K562 (cell line): Measurements from ENCODE around the gene LRCH1. TPM values are rescaled to one million over a fixed set of nuclear protein-coding genes. Genes with fewer than 3 reads are reported as not detected.
"Not testable (repeated sequence)": the region's sequence is repeated elsewhere in the genome, so short reads cannot be mapped to it uniquely, and the experiment has no call there.

ENCODE experiments used
- ATAC-seq: fragments of 200-7000 bp; cut with Tn5 transposase; 3 replicates; pipeline ENCODE4 v1.9.1; 2020; ENCODE audit warnings: moderate library complexity
- BruUV-seq: library from RNA; stranded (reverse); fragments of 400-500 nt; replicated peaks from 2 replicates; lab custom pipeline; 2021; lab: Mats Ljungman, UMichigan
- CTCF ChIA-PET: fragments of 300-600 bp; formaldehyde crosslinking; extraction: SDS; loops from one replicate; lab custom pipeline; 2021; ENCODE audit warnings: low intra/inter-chr PET ratio; lab: Yijun Ruan, JAX
- POLR2A ChIA-PET: fragments of 300-600, 350-650 bp; sonication (Branson Sonifier 250); formaldehyde crosslinking; extraction: SDS; loops from one replicate; lab custom pipeline; 2021; ENCODE audit warnings: antibody characterized with exemption, inconsistent platforms; lab: Yijun Ruan, JAX
- DNase-seq, 4 experiments: peaks; one replicate each; pipeline versions ENCODE4 v3.0.0 to v3.0.0-alpha.2; 2011 to 2018; ENCODE audit warnings: low spot score in 3 of 4, mixed read lengths in 3 of 4; ENCODE audit errors: extremely low read depth in 1 of 4
- FAIRE-seq: peaks from 2 replicates; lab custom pipeline; 2011; peaks lifted over from hg19 to GRCh38; lab: Jason Lieb, UNC
- H2AFZ ChIP-seq: 2 replicates; pipeline ENCODE4 v1.6.0; 2011; ENCODE audit warnings: low read depth, low read length, control low read depth, inconsistent platforms
- H3K27ac ChIP-seq: fragments of 200-600 bp; 3 replicates; pipeline ENCODE4 v1.8.0; 2011; ENCODE audit warnings: low read depth, mild to moderate bottlenecking, control low read depth, inconsistent platforms, low read length, moderate library complexity, mixed read lengths; ENCODE audit errors: extremely low read depth
- H3K27me3 ChIP-seq, 2 experiments: fragments of 300-600 bp in 1 of 2; 2 replicates in 1 of 2; 3 replicates in 1 of 2; pipeline versions ENCODE4 v1.6.0 to v1.8.0; 2011; ENCODE audit warnings: inconsistent platforms in 2 of 2, low read length in 2 of 2, mild to moderate bottlenecking in 1 of 2, mixed read lengths in 1 of 2, moderate library complexity in 1 of 2; ENCODE audit not compliant: control insufficient read depth in 2 of 2, insufficient read depth in 2 of 2
- H3K36me3 ChIP-seq: fragments of 300-600 bp; 3 replicates; pipeline ENCODE4 v1.8.0; 2011; ENCODE audit warnings: mild to moderate bottlenecking, low read length, inconsistent platforms; ENCODE audit not compliant: control insufficient read depth, insufficient read depth
- H3K4me1 ChIP-seq, 2 experiments: fragments of 200-600 bp in 1 of 2; replicated peaks in 1 of 2; 2 replicates in 1 of 2; 3 replicates in 1 of 2; pipeline versions ENCODE4 v1.5.1 to v1.8.0; 2011; ENCODE audit warnings: inconsistent platforms in 2 of 2, low read length in 2 of 2, mild to moderate bottlenecking in 1 of 2, mixed read lengths in 1 of 2, moderate library complexity in 1 of 2; ENCODE audit not compliant: control insufficient read depth in 2 of 2, insufficient read depth in 2 of 2
- H3K4me2 ChIP-seq: 2 replicates; pipeline ENCODE4 v1.6.1; 2011; ENCODE audit warnings: low read length, control low read depth, inconsistent platforms, mixed read lengths; ENCODE audit not compliant: insufficient read depth
- H3K4me3 ChIP-seq: fragments of 200-600 bp; sonication (generic), shearing (Covaris generic); 2 replicates; pipeline ENCODE4 v1.5.1; 2016; ENCODE audit warnings: control low read depth, inconsistent platforms
- H3K79me2 ChIP-seq: fragments of 200-600 bp; 3 replicates; pipeline ENCODE4 v1.8.0; 2011; ENCODE audit warnings: low read length, inconsistent platforms; ENCODE audit not compliant: control insufficient read depth, insufficient read depth
- H3K9ac ChIP-seq, 2 experiments: 2 replicates each; pipeline versions ENCODE4 v1.6.0 to v1.6.1; 2011; ENCODE audit warnings: low read depth in 2 of 2, low read length in 2 of 2, control low read depth in 1 of 2, inconsistent platforms in 1 of 2, mild to moderate bottlenecking in 1 of 2, mixed read lengths in 1 of 2; ENCODE audit not compliant: insufficient read depth in 1 of 2
- H3K9me1 ChIP-seq: one replicate; pipeline ENCODE4 v1.6.0; 2011; ENCODE audit warnings: inconsistent platforms, mild to moderate bottlenecking, low read length, moderate library complexity; ENCODE audit not compliant: control insufficient read depth, insufficient read depth
- H3K9me3 ChIP-seq: replicated peaks from 2 replicates; pipeline ENCODE4 v1.5.1; 2011; ENCODE audit warnings: low read depth, low read length, inconsistent platforms; ENCODE audit not compliant: control insufficient read depth, insufficient read depth
- H4K20me1 ChIP-seq: replicated peaks from 2 replicates; pipeline ENCODE4 v1.6.1; 2011; ENCODE audit warnings: low read length, inconsistent platforms, mixed read lengths; ENCODE audit not compliant: control insufficient read depth, insufficient read depth
- CREB1 ChIP-seq, 2 experiments: sonication (generic) in 1 of 2; formaldehyde crosslinking in 1 of 2; IDR thresholded peaks; 2 replicates each; pipeline versions ENCODE4 v1.6.1 to v1.8.0; 2012 to 2022; ENCODE audit warnings: inconsistent platforms in 1 of 2, mild to moderate bottlenecking in 1 of 2, missing genetic modification reagents in 1 of 2, moderate library complexity in 1 of 2
- LCOR ChIP-seq: sonication (generic); formaldehyde crosslinking; IDR thresholded peaks from 2 replicates; pipeline ENCODE4 v1.8.0; 2022; ENCODE audit warnings: mild to moderate bottlenecking, missing genetic modification reagents
- RBM25 ChIP-seq: fragments of 200-400 bp; formaldehyde crosslinking; IDR thresholded peaks from 2 replicates; pipeline ENCODE4 v1.6.1; 2018; ENCODE audit warnings: low read length, low read depth, moderate library complexity; ENCODE audit not compliant: severe bottlenecking
- TAL1 ChIP-seq: fragments of 450-650 bp; IDR thresholded peaks from 2 replicates; pipeline ENCODE4 v1.6.1; 2016; ENCODE audit warnings: mild to moderate bottlenecking
- ZNF146 ChIP-seq: IDR thresholded peaks from one replicate; pipeline ENCODE4 v1.6.1; 2018; ENCODE audit warnings: missing compliant biosample characterization; ENCODE audit not compliant: unreplicated experiment
- WGBS: fragments of 100-300 bp; shearing (Covaris generic); methylation state at CpG from one replicate; pipeline ENCODE4 v1.1.6; 2016; ENCODE audit warnings: low coverage, mixed read lengths; ENCODE audit not compliant: insufficient coverage; ENCODE audit errors: missing lambda C conversion rate; 5-methylcytosine and 5-hydroxymethylcytosine counted together
- in situ Hi-C: fragments of 300-500 bp; cut with MboI; formaldehyde crosslinking; loops from 4 replicates; pipeline ENCODE4 v1.15.0; 2018; ENCODE audit warnings: inconsistent platforms, mixed read lengths
- intact Hi-C: fragments of 100-400 bp; cut with micrococcal nuclease; formaldehyde crosslinking; loops from 2 replicates; pipeline ENCODE4 v1.14.2; 2022
- polyA plus RNA-seq, 8 experiments: library from polyadenylated mRNA; depleted of rRNA in 4 of 8; stranded (reverse) in 5 of 8; unstranded in 3 of 8; fragments of >200 nt; fragmentation: Nextera tagmentation in 2 of 8; fragmentation: Illumina TruSeq in 1 of 8; extraction: Ambion mirVana in 2 of 8; extraction: Trizol in 1 of 8; gene quantifications; 2 replicates each; pipeline versions ENCODE4 v1.2.1 to v1.2.3, GENCODE V29; 2011 to 2014; ENCODE audit warnings: inconsistent platforms in 1 of 8, missing spikeins in 1 of 8
- total RNA-seq, 7 experiments: library from RNA; depleted of rRNA in 6 of 7; stranded (reverse); fragments of >200 nt in 6 of 7; fragmentation: Illumina TruSeq in 2 of 7; extraction: Trizol in 2 of 7; gene quantifications; 2 replicates each; pipeline versions ENCODE4 v1.2.1 to v1.2.3, GENCODE V29; 2011 to 2021; ENCODE audit warnings: low replicate concordance in 1 of 7

The LRCH1 gene
- total and polyA plus RNA-seq, 9 of the 15 experiments (the other 6 are each of a cell fraction or from before 2014, with no cell fraction given) = 1.1 to 6.8 (median 3.7) TPM

DNA sequence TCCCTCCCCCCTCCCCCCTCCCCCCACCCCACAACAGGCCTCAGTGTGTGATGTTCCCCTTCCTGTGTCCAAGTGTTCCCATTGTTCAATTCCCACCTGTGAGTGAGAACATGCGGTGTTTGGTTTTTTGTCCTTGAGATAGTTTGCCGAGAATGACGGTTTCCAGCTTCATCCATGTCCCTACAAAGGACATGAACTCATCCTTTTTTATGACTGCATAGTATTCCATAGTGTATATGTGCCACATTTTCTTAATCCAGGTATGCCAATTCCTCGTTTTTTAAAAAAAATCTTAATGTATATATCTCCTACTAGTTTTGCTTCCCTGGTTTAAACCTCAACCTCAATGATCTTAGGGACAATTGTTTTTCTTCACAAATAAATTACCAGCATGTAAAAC lies 217.0 kb downstream of the LRCH1 start:
- H3K9me3 ChIP-seq, BruUV-seq, DNase-seq, H3K9me1 ChIP-seq, CTCF ChIA-PET, ATAC-seq, H3K27ac ChIP-seq, H3K79me2 ChIP-seq, H2AFZ ChIP-seq, FAIRE-seq: not testable (repeated sequence)
- 63% methylated on average over 1 of the region's 4 CpGs for WGBS
- peaks cover 40% of the 10 kb centered on the region; the same call in 2 of the 3 replicates for H3K36me3 ChIP-seq
- TF ChIP-seq ZNF146 (CRISPR knock-in tag) (peak; percentile 45), RBM25 (peak; percentile 3)
- TF ChIP-seq, all 486 proteins: peak for 2; not testable (repeated sequence) for 484
- intact Hi-C loops, in situ Hi-C loops, H3K4me2 ChIP-seq, H3K4me1 ChIP-seq, H3K4me3 ChIP-seq, H3K27me3 ChIP-seq, POLR2A ChIA-PET, H3K9ac ChIP-seq, H4K20me1 ChIP-seq: not testable (repeated sequence)

DNA sequence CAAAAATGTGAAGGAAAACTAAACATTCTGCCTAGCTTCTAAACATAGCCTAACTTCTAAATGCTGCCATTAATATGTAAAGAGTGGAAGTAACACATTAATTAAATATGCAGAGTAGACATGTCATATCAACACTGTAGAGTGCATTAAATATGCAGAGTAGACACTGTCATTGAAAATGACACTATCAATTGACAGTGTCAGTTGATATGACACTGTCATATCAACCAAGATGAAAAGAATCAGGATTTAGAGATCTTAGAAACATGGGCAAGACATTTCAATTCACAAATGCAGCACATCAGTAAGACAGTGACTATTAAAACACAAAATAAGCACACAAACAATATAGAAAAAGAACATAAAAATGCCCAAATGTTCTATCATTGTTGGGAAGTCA lies 218.7 kb downstream of the LRCH1 start:
- Histone ChIP-seq H3K4me1 (no peaks in the 10 kb centered on the region), H3K9me1 (no peaks in the 10 kb centered on the region), H4K20me1 (no peaks in the 10 kb centered on the region), H3K4me2 (no peak overlapping the region), H3K9ac (no peak overlapping the region), H3K9me3 (no peaks in the 10 kb centered on the region), H3K27me3 (no peaks in the 10 kb centered on the region), H3K36me3 (peaks cover 55% of the 10 kb centered on the region), H2AFZ (no peak overlapping the region), H3K79me2 (no peaks in the 10 kb centered on the region), H3K27ac (no peak overlapping the region), H3K4me3 (no peak overlapping the region)
- in situ Hi-C loops (no loop called here), intact Hi-C loops (no loop called here)
- ChIA-PET POLR2A (no interaction called here), CTCF (interaction anchor here (0.6 kb wide), 1 partner anchor 1269 kb away, joined by 3 read pairs; no protein-coding TSS in a partner anchor)
- no peak for TF ChIP-seq LCOR (CRISPR knock-in tag)
- no peak for TF ChIP-seq TAL1
- TF ChIP-seq CREB1 (IDR thresholded peaks at IDR 0.05) = no peak
- no peak for TF ChIP-seq CREB1 (CRISPR knock-in tag; IDR thresholded peaks at IDR 0.05)
- DNase-seq (no peak), ATAC-seq (no peak), FAIRE-seq (no peak)
- BruUV-seq = no TSS peak
